ENCODE data around the gene EDIL3. TPM values are rescaled to one million over a fixed set of nuclear protein-coding genes. Genes with fewer than 3 reads are reported as not detected.

EDIL3 gene
- total and polyA plus RNA-seq, 10 of the 15 experiments (the other 5 are each of a cell fraction or from before 2014, with no cell fraction given), result 0.01 to 0.62 (median 0.20) TPM

- ATAC-seq, result no peak
- H3K27ac ChIP-seq (ENCODE audit: control insufficient read depth, insufficient read depth), result no peak overlapping the region
- no peaks in the 10 kb centered on the region for H3K27me3 ChIP-seq (replicated peaks in 1 of 2; ENCODE audit: control insufficient read depth in 2 of 2, insufficient read depth in 2 of 2, low read length in 1 of 2)
- DNase-seq (ENCODE audit: low read depth, low spot score), result no peak
- in situ Hi-C loops (cut with MboI), result no loop called here
- ChIA-PET POLR2A (no interaction called here), SMC1A (ENCODE audit: uncharacterized antibody, unreplicated experiment) (no interaction called here), CTCF (interaction anchor here (0.6 kb wide), 1 partner anchor 91 kb away, joined by 3 read pairs; no protein-coding TSS in a partner anchor), RAD21 (ENCODE audit: unreplicated experiment) (no interaction called here)
- H3K36me3 ChIP-seq (ENCODE audit: control insufficient read depth in 2 of 2, insufficient read depth in 2 of 2, low read length in 1 of 2), result no peaks in the 10 kb centered on the region
- H3K9me3 ChIP-seq (replicated peaks; ENCODE audit: control insufficient read depth, insufficient read depth, low read length), result no peaks in the 10 kb centered on the region
- 37% methylated on average over 13 of the region's 13 CpGs for WGBS (ENCODE audit: insufficient coverage, insufficient replicate concordance, low lambda C conversion rate, missing lambda C conversion rate)
- H3K4me1 ChIP-seq (ENCODE audit: control insufficient read depth, insufficient read depth, low read length), result no peaks in the 10 kb centered on the region
- no peak overlapping the region for H2AFZ ChIP-seq (ENCODE audit: control insufficient read depth, low read depth, low read length)
- H3K4me2 ChIP-seq (ENCODE audit: control insufficient read depth, insufficient read depth), result no peak overlapping the region
- no peaks in the 10 kb centered on the region for H3K79me2 ChIP-seq (ENCODE audit: control insufficient read depth, insufficient read depth, low read length)
- no TSS peak for BruUV-seq (replicated peaks)
- H4K20me1 ChIP-seq (ENCODE audit: control insufficient read depth, insufficient read depth), result no peaks in the 10 kb centered on the region
- H3K9ac ChIP-seq (ENCODE audit: control insufficient read depth, insufficient read depth, low read length), result no peak overlapping the region
- no peak for FAIRE-seq
- intact Hi-C loops (cut with micrococcal nuclease; ENCODE audit: unreplicated experiment), result no loop called here
- H3K4me3 ChIP-seq, result no peak overlapping the region
- TF ChIP-seq CEBPB (IDR thresholded peaks at IDR 0.05; ENCODE audit: borderline replicate concordance in 1 of 2, low read depth in 2 of 2, low read length in 2 of 2) (no peak), ZNF622 (IDR thresholded peaks at IDR 0.05) (no peak), CUX1 (IDR thresholded peaks at IDR 0.05; ENCODE audit: insufficient replicate concordance, low read depth, low read length) (no peak), ZBTB33 (IDR thresholded peaks at IDR 0.05) (no peak), EED (IDR thresholded peaks at IDR 0.05; ENCODE audit: low read depth) (no peak), TARDBP (IDR thresholded peaks at IDR 0.05; ENCODE audit: borderline replicate concordance) (no peak), USF1 (IDR thresholded peaks at IDR 0.05; ENCODE audit: borderline replicate concordance, extremely low read length, insufficient read depth, low read depth, low read length) (no peak), E4F1 (IDR thresholded peaks at IDR 0.05; ENCODE audit: borderline replicate concordance, partially characterized antibody) (no peak), TAF1 (IDR thresholded peaks at IDR 0.05; ENCODE audit: borderline replicate concordance, low read depth, low read length) (no peak), MTA2 (IDR thresholded peaks at IDR 0.05; ENCODE audit: low read depth) (no peak), WRNIP1 (IDR thresholded peaks at IDR 0.05; ENCODE audit: borderline replicate concordance, low read depth, low read length) (no peak)
Observed at GRCh38 chr5:84069608-84070179, 315.0 kb downstream of the EDIL3 start.
